H9 (cell line): ENCODE data around the gene FSTL4. TPM values are rescaled to one million over a fixed set of nuclear protein-coding genes. Genes with fewer than 3 reads are reported as not detected.
A peak's percentile ranks its signal among the peaks of the same experiment; 100 is the strongest.

Source experiments
- DNase-seq: peaks from one replicate; pipeline ENCODE4 v3.0.0-alpha.2; 2017
- H2AFZ ChIP-seq: one replicate; pipeline ENCODE4 v1.6.1; 2013; ENCODE audit warnings: mild to moderate bottlenecking, low read length, control low read depth, moderate library complexity
- H2AK5ac ChIP-seq: 2 replicates; pipeline ENCODE4 v1.6.1; 2013; ENCODE audit warnings: low read length, control low read depth, mixed read lengths; ENCODE audit not compliant: insufficient read length
- H2BK120ac ChIP-seq: one replicate; pipeline ENCODE4 v1.6.1; 2013; ENCODE audit warnings: low read depth, mild to moderate bottlenecking, low read length, control low read depth, inconsistent platforms; ENCODE audit not compliant: poor library complexity, severe bottlenecking
- H2BK12ac ChIP-seq: 2 replicates; pipeline ENCODE4 v1.6.1; 2013; ENCODE audit warnings: low read length, control low read depth, mixed read lengths, low read depth; ENCODE audit not compliant: insufficient read length
- H2BK15ac ChIP-seq: 2 replicates; pipeline ENCODE4 v1.6.1; 2013; ENCODE audit warnings: low read depth, low read length, control low read depth
- H2BK20ac ChIP-seq: one replicate; pipeline ENCODE4 v1.6.1; 2013; ENCODE audit warnings: low read depth, mild to moderate bottlenecking, low read length, control low read depth, inconsistent platforms; ENCODE audit not compliant: poor library complexity, severe bottlenecking
- H2BK5ac ChIP-seq: 2 replicates; pipeline ENCODE4 v1.6.1; 2013; ENCODE audit warnings: low read length, control low read depth, mixed read lengths; ENCODE audit not compliant: insufficient read length
- H3K14ac ChIP-seq: 2 replicates; pipeline ENCODE4 v1.6.1; 2013; ENCODE audit warnings: low read length, control low read depth; ENCODE audit not compliant: insufficient read depth
- H3K18ac ChIP-seq: 2 replicates; pipeline ENCODE4 v1.6.1; 2013; ENCODE audit warnings: low read depth, mild to moderate bottlenecking, mixed read lengths, low read length, control low read depth; ENCODE audit not compliant: insufficient read length
- H3K23ac ChIP-seq: 2 replicates; pipeline ENCODE4 v1.6.1; 2013; ENCODE audit warnings: low read length, control low read depth, mixed read lengths, low read depth; ENCODE audit not compliant: insufficient read length
- H3K23me2 ChIP-seq: 2 replicates; pipeline ENCODE4 v1.6.1; 2013; ENCODE audit warnings: low read depth, mild to moderate bottlenecking, mixed read lengths, low read length, control low read depth; ENCODE audit not compliant: insufficient read length, poor library complexity, severe bottlenecking
- H3K27ac ChIP-seq: 2 replicates; pipeline ENCODE4 v1.5.1; 2013; ENCODE audit warnings: low read length, control low read depth, mixed read lengths, low read depth; ENCODE audit not compliant: insufficient read length
- H3K27me3 ChIP-seq: 2 replicates; pipeline ENCODE4 v1.6.1; 2013; ENCODE audit warnings: low read length, control low read depth, inconsistent platforms; ENCODE audit not compliant: insufficient read depth
- H3K4ac ChIP-seq: 2 replicates; pipeline ENCODE4 v1.6.1; 2013; ENCODE audit warnings: low read depth, mild to moderate bottlenecking, control low read depth, inconsistent platforms, low read length, moderate library complexity
- H3K4me1 ChIP-seq: 2 replicates; pipeline ENCODE4 v1.6.1; 2013; ENCODE audit warnings: low read length, control low read depth, inconsistent platforms; ENCODE audit not compliant: insufficient read depth
- H3K4me2 ChIP-seq: 2 replicates; pipeline ENCODE4 v1.6.1; 2013; ENCODE audit warnings: low read length, control low read depth, mixed read lengths; ENCODE audit not compliant: insufficient read length, insufficient read depth
- H3K56ac ChIP-seq: 2 replicates; pipeline ENCODE4 v1.6.1; 2013; ENCODE audit warnings: low read depth, mild to moderate bottlenecking, mixed read lengths, low read length, control low read depth; ENCODE audit not compliant: insufficient read length
- H3K79me1 ChIP-seq: 2 replicates; pipeline ENCODE4 v1.6.1; 2013; ENCODE audit warnings: low read depth, mild to moderate bottlenecking, moderate library complexity, low read length, control low read depth, inconsistent platforms; ENCODE audit not compliant: insufficient read depth, poor library complexity, severe bottlenecking
- H3K79me2 ChIP-seq: 2 replicates; pipeline ENCODE4 v1.6.1; 2013; ENCODE audit warnings: low read length, control low read depth, inconsistent platforms; ENCODE audit not compliant: insufficient read depth
- H3K9ac ChIP-seq: 2 replicates; pipeline ENCODE4 v1.6.1; 2013; ENCODE audit warnings: low read length, control low read depth, mixed read lengths; ENCODE audit not compliant: insufficient read length; ENCODE audit errors: extremely low read depth
- H3K9me3 ChIP-seq: one replicate; pipeline ENCODE4 v1.6.1; 2013; ENCODE audit warnings: low read depth, low read length, inconsistent platforms; ENCODE audit not compliant: control insufficient read depth
- H3T11ph ChIP-seq: one replicate; pipeline ENCODE4 v1.6.1; 2013; ENCODE audit warnings: mild to moderate bottlenecking, low read length, control low read depth, inconsistent platforms
- H4K20me1 ChIP-seq: one replicate; pipeline ENCODE4 v1.6.1; 2013; ENCODE audit not compliant: control insufficient read depth, insufficient read length, insufficient read depth
- H4K5ac ChIP-seq: 2 replicates; pipeline ENCODE4 v1.6.1; 2013; ENCODE audit warnings: low read depth, mild to moderate bottlenecking, mixed read lengths, low read length, control low read depth; ENCODE audit not compliant: insufficient read length
- H4K8ac ChIP-seq: replicated peaks from 2 replicates; pipeline ENCODE4 v1.6.1; 2013; ENCODE audit warnings: low read length, control low read depth, mixed read lengths, low read depth; ENCODE audit not compliant: insufficient read length
- H4K91ac ChIP-seq: 2 replicates; pipeline ENCODE4 v1.6.1; 2013; ENCODE audit warnings: low read depth, mild to moderate bottlenecking, moderate library complexity, mixed read lengths, low read length, control low read depth; ENCODE audit not compliant: insufficient read length
- H3K27ac Mint-ChIP-seq, 3 experiments: 2 replicates in 2 of 3; 3 replicates in 1 of 3; pipeline ENCODE4 v1.8.0; 2020 to 2021; ENCODE audit warnings: mixed read lengths in 3 of 3, mild to moderate bottlenecking in 1 of 3, moderate library complexity in 1 of 3
- H3K27me3 Mint-ChIP-seq: 2 replicates; pipeline ENCODE4 v1.8.0; 2021; ENCODE audit warnings: low read depth, mild to moderate bottlenecking, moderate library complexity, mixed read lengths
- H3K36me3 Mint-ChIP-seq, 3 experiments: 2 replicates in 2 of 3; 3 replicates in 1 of 3; pipeline ENCODE4 v1.8.0; 2020 to 2021; ENCODE audit warnings: low read depth in 3 of 3, mixed read lengths in 3 of 3; ENCODE audit not compliant: insufficient read depth in 1 of 3
- H3K4me1 Mint-ChIP-seq, 2 experiments: 2 replicates each; pipeline ENCODE4 v1.8.0; 2020; ENCODE audit warnings: mixed read lengths in 2 of 2
- H3K4me3 Mint-ChIP-seq, 2 experiments: 2 replicates in 1 of 2; 3 replicates in 1 of 2; pipeline ENCODE4 v1.8.0; 2020 to 2021; ENCODE audit warnings: mild to moderate bottlenecking in 2 of 2, mixed read lengths in 2 of 2, moderate library complexity in 1 of 2
- H3K9me3 Mint-ChIP-seq, 2 experiments: 2 replicates in 1 of 2; 3 replicates in 1 of 2; pipeline ENCODE4 v1.8.0; 2020; ENCODE audit warnings: mild to moderate bottlenecking in 2 of 2, mixed read lengths in 2 of 2, moderate library complexity in 1 of 2
- CTCF ChIP-seq: fragments of 200-600 bp; sonication (generic); conservative IDR thresholded peaks from 3 replicates; pipeline ENCODE4 v1.8.0; 2021; ENCODE audit warnings: antibody characterized with exemption, mild to moderate bottlenecking
- WGBS: extraction: QIAGEN DNeasy Blood & Tissue Kit; methylation state at CpG from one replicate; pipeline ENCODE4 v1.1.7; 2013; ENCODE audit warnings: missing lambda C conversion rate, low lambda C conversion rate, mixed read lengths; ENCODE audit not compliant: insufficient read length; ENCODE audit errors: extremely low coverage; 5-methylcytosine and 5-hydroxymethylcytosine counted together
- total RNA-seq: library from RNA; stranded (reverse); gene quantifications from 2 replicates; pipeline ENCODE4 v1.2.1, GENCODE V29; 2021

Gene FSTL4
- total RNA-seq, 1 experiment from 2014 or later: 5.7 TPM

GRCh38 chr5:133341915-133342710, 270.2 kb downstream of the FSTL4 start:
- H3K23me2 ChIP-seq: no peaks in the 10 kb centered on the region
- H3K9me3 ChIP-seq: no peaks in the 10 kb centered on the region
- peaks cover 47 to 57% of the 10 kb centered on the region in 2 experiments for H3K4me1 Mint-ChIP-seq
- no peak overlapping the region for H4K8ac ChIP-seq
- no peak overlapping the region for H3K4me2 ChIP-seq
- no peak overlapping the region for H2BK15ac ChIP-seq
- no peak overlapping the region for H3K56ac ChIP-seq
- no peaks in the 10 kb centered on the region; the same call in 1 of the 2 replicates for H3K27me3 Mint-ChIP-seq
- no peak overlapping the region for H2AK5ac ChIP-seq
- no peak overlapping the region for H3T11ph ChIP-seq
- WGBS: no CpG with 5 or more reads among the region's 8 CpGs
- peak; percentile 45; the same call in 2 of the 3 replicates for TF ChIP-seq CTCF
- no peak overlapping the region for H2AFZ ChIP-seq
- H3K9me3 Mint-ChIP-seq: peaks cover 0 to 2% of the 10 kb centered on the region in 2 experiments; a peak in 1 of 5 replicates
- H3K18ac ChIP-seq: no peak overlapping the region
- H3K79me1 ChIP-seq: no peaks in the 10 kb centered on the region
- 0 out of 7 replicates have a peak overlapping the region, but pooled peaks of 1 of the 3 experiments have one; percentile 35 for H3K27ac Mint-ChIP-seq
- no peak overlapping the region for H4K91ac ChIP-seq
- H3K79me2 ChIP-seq: no peaks in the 10 kb centered on the region
- no peaks in the 10 kb centered on the region for H3K36me3 Mint-ChIP-seq
- H2BK120ac ChIP-seq: no peak overlapping the region
- no peak overlapping the region for H3K14ac ChIP-seq
- H3K4me3 Mint-ChIP-seq: no peak overlapping the region
- H3K27me3 ChIP-seq: no peaks in the 10 kb centered on the region
- no peak overlapping the region for H4K5ac ChIP-seq
- H3K23ac ChIP-seq: no peak overlapping the region
- H4K20me1 ChIP-seq: no peaks in the 10 kb centered on the region
- H3K9ac ChIP-seq: no peak overlapping the region
- no peak overlapping the region for H3K4ac ChIP-seq
- H2BK5ac ChIP-seq: no peak overlapping the region
- no peak for DNase-seq
- no peak overlapping the region for H3K27ac ChIP-seq
- no peak overlapping the region for H2BK12ac ChIP-seq
- H2BK20ac ChIP-seq: no peak overlapping the region
- peaks cover 6% of the 10 kb centered on the region for H3K4me1 ChIP-seq
